Endothelial cell of umbilical vein (primary cell): ENCODE measurements around the gene MMP24.

ENCODE experiments used
- CTCF ChIP-seq, 2 donors: IDR thresholded peaks; 1 replicate in 1 of 2; 2 replicates in 1 of 2; pipeline ENCODE4 v1.5.1; 2011; ENCODE audit warnings: low read length in 2 of 2, mild to moderate bottlenecking in 2 of 2, moderate library complexity in 2 of 2, control low read depth in 1 of 2, inconsistent platforms in 1 of 2, low read depth in 1 of 2; ENCODE audit not compliant: insufficient read depth in 1 of 2; ENCODE audit errors: extremely low read depth in 1 of 2
- EZH2 ChIP-seq: IDR thresholded peaks from 2 replicates; pipeline ENCODE4 v1.6.1; 2012; ENCODE audit warnings: borderline replicate concordance, low read depth, mild to moderate bottlenecking, moderate library complexity, low read length, inconsistent platforms; ENCODE audit not compliant: severe bottlenecking
- MAX ChIP-seq: IDR thresholded peaks from 2 replicates; pipeline ENCODE4 v1.6.1; 2011; ENCODE audit not compliant: insufficient read depth, insufficient read length
- MYC ChIP-seq: IDR thresholded peaks from one replicate; pipeline ENCODE4 v1.6.1; 2011; ENCODE audit warnings: mild to moderate bottlenecking, low read depth, low read length
- POLR2A ChIP-seq: IDR thresholded peaks from 2 replicates; pipeline ENCODE4 v1.6.1; 2012; ENCODE audit warnings: low read depth, mild to moderate bottlenecking, control low read depth, low read length
- POLR2AphosphoS5 ChIP-seq: IDR thresholded peaks from 2 replicates; pipeline ENCODE4 v1.6.1; 2012; ENCODE audit warnings: low read depth, mild to moderate bottlenecking, control low read depth, low read length, moderate library complexity; ENCODE audit not compliant: insufficient read depth

- TF ChIP-seq CTCF (IDR thresholded peaks at IDR 0.05; ENCODE audit: extremely low read depth in 1 of 2, insufficient read depth in 1 of 2, low read depth in 1 of 2, low read length in 2 of 2): no peak
- TF ChIP-seq POLR2AphosphoS5: no peak
- no peak for TF ChIP-seq EZH2
- TF ChIP-seq POLR2A: no peak
- no peak for TF ChIP-seq MAX
- TF ChIP-seq MYC: no peak
Observed at GRCh38 chr20:35235881-35236280, 9.4 kb downstream of the MMP24 start.
